Calu3 (cell line): Measurements from ENCODE around the gene ZNF791. TPM values are rescaled to one million over a fixed set of nuclear protein-coding genes. Genes with fewer than 3 reads are reported as not detected.

Experiments
- BruUV-seq: library from RNA; stranded (reverse); fragments of 400-500 nt; replicated peaks from 2 replicates; lab custom pipeline; 2021; lab: Mats Ljungman, UMichigan
- CTCF ChIA-PET: fragments of 300-600 bp; sonication (Branson Sonifier 250); formaldehyde crosslinking; loops from one replicate; lab custom pipeline; 2022; ENCODE audit warnings: antibody characterized with exemption; lab: Charles Lee
- DNase-seq: peaks from one replicate; pipeline ENCODE4 v3.0.0; 2022
- H3K27ac Mint-ChIP-seq: one replicate; pipeline ENCODE4 v1.8.0; 2022; ENCODE audit warnings: mixed read lengths; ENCODE audit not compliant: unreplicated experiment
- H3K27me3 Mint-ChIP-seq: one replicate; pipeline ENCODE4 v1.8.0; 2022; ENCODE audit warnings: mixed read lengths; ENCODE audit not compliant: unreplicated experiment
- H3K36me3 Mint-ChIP-seq: one replicate; pipeline ENCODE4 v1.8.0; 2022; ENCODE audit warnings: mild to moderate bottlenecking, moderate library complexity, mixed read lengths; ENCODE audit not compliant: insufficient read depth, unreplicated experiment
- H3K4me1 Mint-ChIP-seq: one replicate; pipeline ENCODE4 v1.8.0; 2022; ENCODE audit warnings: mild to moderate bottlenecking, low read depth, mixed read lengths; ENCODE audit not compliant: unreplicated experiment
- H3K4me3 Mint-ChIP-seq: one replicate; pipeline ENCODE4 v1.8.0; 2022; ENCODE audit warnings: mild to moderate bottlenecking, low read depth, moderate library complexity, mixed read lengths; ENCODE audit not compliant: unreplicated experiment
- H3K9me3 Mint-ChIP-seq: one replicate; pipeline ENCODE4 v1.8.0; 2022; ENCODE audit warnings: low read depth, mixed read lengths; ENCODE audit not compliant: unreplicated experiment
- intact Hi-C: fragments of 100-400 bp; cut with micrococcal nuclease; formaldehyde crosslinking; loops from one replicate; pipeline ENCODE4 v1.10.0; 2022; ENCODE audit not compliant: unreplicated experiment
- total RNA-seq: library from RNA; stranded (reverse); gene quantifications from 2 replicates; pipeline ENCODE4 v1.2.3, GENCODE V29; 2022
- TF ChIP-seq, protein P1 (sequence below): fragments of 200-600 bp; IDR thresholded peaks from one replicate; pipeline ENCODE4 v1.8.0; 2022; ENCODE audit warnings: antibody characterized with exemption; ENCODE audit not compliant: unreplicated experiment

Gene ZNF791
- total RNA-seq, 1 experiment from 2014 or later: 15.8 TPM

DNA sequence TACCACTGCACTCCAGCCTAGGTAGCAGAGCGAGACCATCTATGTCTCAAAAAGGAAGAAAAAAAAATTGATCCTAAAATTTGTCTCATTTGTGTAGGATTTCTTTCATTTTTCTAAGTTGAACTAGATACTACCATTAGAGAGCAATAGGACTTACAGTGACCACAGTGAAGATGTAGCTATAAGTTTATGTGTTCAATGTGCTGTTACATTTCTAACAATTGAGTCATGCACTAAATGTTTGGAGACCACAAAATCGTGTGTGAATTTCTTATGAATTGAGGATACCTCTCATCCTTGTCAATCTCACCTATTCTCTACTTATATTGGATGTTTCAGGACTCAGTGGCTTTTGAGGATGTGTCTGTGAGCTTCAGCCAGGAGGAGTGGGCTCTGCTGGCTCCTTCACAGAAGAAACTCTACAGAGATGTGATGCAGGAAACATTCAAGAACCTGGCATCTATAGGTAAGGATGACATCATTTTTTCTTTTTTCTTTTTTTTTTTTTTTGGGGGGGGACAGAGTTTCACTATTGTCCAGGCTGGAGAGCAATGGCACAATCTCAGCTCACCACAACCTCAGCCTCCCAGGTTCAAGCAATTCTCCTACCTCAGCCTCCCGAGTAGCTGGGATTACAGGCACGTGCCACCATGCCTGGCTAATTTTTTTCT, 12.8 kb downstream of the ZNF791 start:
- Mint-ChIP-seq H3K36me3 (peaks cover 55% of the 10 kb centered on the region), H3K4me3 (no peak overlapping the region), H3K27ac (no peak overlapping the region), H3K4me1 (no peaks in the 10 kb centered on the region), H3K9me3 (no peaks in the 10 kb centered on the region), H3K27me3 (no peaks in the 10 kb centered on the region)
- no TSS peak for BruUV-seq
- CTCF ChIA-PET: interaction anchor here (0.7 kb wide), 1 partner anchor 37 kb away, joined by 5 read pairs; no protein-coding TSS in a partner anchor
- TF ChIP-seq, protein P1, sequence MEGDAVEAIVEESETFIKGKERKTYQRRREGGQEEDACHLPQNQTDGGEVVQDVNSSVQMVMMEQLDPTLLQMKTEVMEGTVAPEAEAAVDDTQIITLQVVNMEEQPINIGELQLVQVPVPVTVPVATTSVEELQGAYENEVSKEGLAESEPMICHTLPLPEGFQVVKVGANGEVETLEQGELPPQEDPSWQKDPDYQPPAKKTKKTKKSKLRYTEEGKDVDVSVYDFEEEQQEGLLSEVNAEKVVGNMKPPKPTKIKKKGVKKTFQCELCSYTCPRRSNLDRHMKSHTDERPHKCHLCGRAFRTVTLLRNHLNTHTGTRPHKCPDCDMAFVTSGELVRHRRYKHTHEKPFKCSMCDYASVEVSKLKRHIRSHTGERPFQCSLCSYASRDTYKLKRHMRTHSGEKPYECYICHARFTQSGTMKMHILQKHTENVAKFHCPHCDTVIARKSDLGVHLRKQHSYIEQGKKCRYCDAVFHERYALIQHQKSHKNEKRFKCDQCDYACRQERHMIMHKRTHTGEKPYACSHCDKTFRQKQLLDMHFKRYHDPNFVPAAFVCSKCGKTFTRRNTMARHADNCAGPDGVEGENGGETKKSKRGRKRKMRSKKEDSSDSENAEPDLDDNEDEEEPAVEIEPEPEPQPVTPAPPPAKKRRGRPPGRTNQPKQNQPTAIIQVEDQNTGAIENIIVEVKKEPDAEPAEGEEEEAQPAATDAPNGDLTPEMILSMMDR: no peak
- no peak for DNase-seq
- intact Hi-C loops: no loop called here

DNA sequence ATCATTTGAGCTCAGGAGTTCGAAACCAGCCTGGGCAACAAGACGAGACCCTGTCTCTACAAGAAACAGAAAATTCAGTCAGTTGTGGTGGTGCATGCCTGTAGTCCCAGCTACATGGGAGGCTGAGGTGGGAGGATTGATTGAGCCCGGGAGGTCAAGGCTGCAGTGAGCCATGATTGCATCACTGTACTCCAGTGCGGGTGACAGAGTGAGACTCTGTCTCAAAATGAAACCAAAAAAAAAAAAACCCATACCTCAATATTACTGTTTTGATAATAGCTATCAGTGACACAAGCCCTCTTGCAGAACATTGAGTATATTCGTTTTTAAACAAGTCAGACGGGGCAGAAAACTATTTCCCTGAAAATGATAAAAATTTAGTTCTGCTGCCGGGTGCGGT, 16.2 kb downstream of the ZNF791 start:
- Mint-ChIP-seq H3K27ac (no peak overlapping the region), H3K4me1 (no peaks in the 10 kb centered on the region), H3K4me3 (no peak overlapping the region), H3K27me3 (no peaks in the 10 kb centered on the region), H3K9me3 (no peaks in the 10 kb centered on the region), H3K36me3 (peaks cover 47% of the 10 kb centered on the region)
- TF ChIP-seq, protein P1: no peak
- CTCF ChIA-PET: no interaction called here
- no peak for DNase-seq
- BruUV-seq: no TSS peak
- intact Hi-C loops: no loop called here

DNA sequence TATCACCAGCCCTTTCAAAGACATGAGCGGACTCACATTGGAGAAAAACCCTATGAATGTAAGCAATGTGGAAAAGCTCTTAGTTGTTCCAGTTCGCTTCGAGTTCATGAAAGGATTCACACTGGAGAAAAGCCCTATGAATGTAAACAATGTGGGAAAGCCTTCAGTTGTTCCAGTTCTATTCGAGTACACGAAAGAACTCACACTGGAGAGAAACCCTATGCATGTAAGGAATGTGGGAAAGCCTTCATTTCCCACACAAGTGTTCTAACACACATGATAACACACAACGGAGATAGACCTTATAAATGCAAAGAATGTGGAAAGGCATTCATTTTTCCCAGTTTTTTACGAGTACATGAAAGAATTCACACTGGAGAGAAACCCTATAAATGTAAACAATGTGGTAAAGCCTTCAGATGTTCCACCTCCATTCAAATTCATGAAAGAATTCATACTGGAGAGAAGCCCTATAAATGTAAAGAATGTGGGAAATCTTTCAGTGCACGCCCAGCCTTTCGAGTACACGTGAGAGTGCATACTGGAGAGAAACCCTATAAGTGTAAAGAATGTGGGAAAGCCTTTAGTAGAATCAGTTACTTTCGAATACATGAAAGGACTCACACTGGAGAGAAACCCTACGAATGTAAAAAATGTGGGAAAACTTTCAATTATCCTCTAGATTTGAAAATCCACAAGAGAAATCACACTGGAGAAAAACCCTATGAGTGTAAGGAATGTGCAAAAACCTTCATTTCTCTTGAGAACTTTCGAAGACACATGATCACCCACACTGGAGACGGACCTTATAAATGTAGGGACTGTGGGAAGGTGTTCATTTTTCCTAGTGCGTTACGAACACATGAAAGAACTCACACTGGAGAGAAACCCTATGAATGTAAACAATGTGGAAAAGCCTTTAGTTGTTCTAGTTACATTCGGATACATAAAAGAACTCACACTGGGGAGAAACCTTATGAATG, 17.6 kb downstream of the ZNF791 start:
- Mint-ChIP-seq H3K27me3 (no peaks in the 10 kb centered on the region), H3K9me3 (no peaks in the 10 kb centered on the region), H3K36me3 (peaks cover 44% of the 10 kb centered on the region), H3K4me3 (no peak overlapping the region), H3K27ac (no peak overlapping the region), H3K4me1 (no peaks in the 10 kb centered on the region)
- intact Hi-C loops: no loop called here
- no peak for DNase-seq
- no TSS peak for BruUV-seq
- CTCF ChIA-PET: no interaction called here
- TF ChIP-seq, protein P1: no peak

DNA sequence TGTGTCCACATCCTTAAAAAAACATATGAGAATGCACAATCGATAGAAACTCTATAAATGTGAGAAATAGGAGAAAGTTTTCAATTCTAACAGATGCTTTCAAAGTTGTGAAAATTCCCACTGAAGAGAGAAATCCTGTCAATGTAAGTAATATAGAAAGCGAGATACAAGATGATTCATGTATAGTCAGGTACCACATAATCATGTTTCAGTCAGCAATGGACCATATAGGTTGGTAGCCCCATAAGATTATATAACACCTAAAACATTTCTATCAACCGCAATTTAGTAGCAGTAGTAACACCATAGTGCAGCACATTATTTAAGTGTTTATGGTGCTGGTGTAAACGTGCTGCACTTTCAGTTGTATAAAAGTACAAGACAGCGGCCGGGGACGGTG, 18.5 kb downstream of the ZNF791 start:
- H3K27me3 Mint-ChIP-seq: no peaks in the 10 kb centered on the region
- DNase-seq: no peak
- H3K4me3 Mint-ChIP-seq: no peak overlapping the region
- intact Hi-C loops: no loop called here
- TF ChIP-seq, protein P1: no peak
- no peak overlapping the region for H3K27ac Mint-ChIP-seq
- H3K36me3 Mint-ChIP-seq: peaks cover 46% of the 10 kb centered on the region
- BruUV-seq: TSS peak; percentile 24
- CTCF ChIA-PET: no interaction called here
- H3K4me1 Mint-ChIP-seq: no peaks in the 10 kb centered on the region
- no peaks in the 10 kb centered on the region for H3K9me3 Mint-ChIP-seq
